DND-41 (cell line): ENCODE data around the gene ATP5MC3.

Experiments used
- ATAC-seq: fragments of 200-7000 bp; cut with Tn5 transposase; 3 replicates; pipeline ENCODE4 v1.9.1; 2021; ENCODE audit warnings: low read depth; ENCODE audit not compliant: insufficient read depth
- DNase-seq: peaks from one replicate; pipeline ENCODE4 v3.0.0-alpha.2; 2020
- H2AFZ ChIP-seq: 2 replicates; pipeline ENCODE4 v1.6.0; 2012; ENCODE audit warnings: low read depth, low read length
- H3K27ac ChIP-seq: 2 replicates; pipeline ENCODE4 v1.5.1; 2012; ENCODE audit warnings: low read length, inconsistent platforms
- H3K27me3 ChIP-seq: fragments of 200-600 bp; sonication (generic); 2 replicates; pipeline ENCODE4 v1.6.0; 2012; ENCODE audit warnings: low read length, mild to moderate bottlenecking, inconsistent platforms; ENCODE audit not compliant: insufficient read depth, poor library complexity
- H3K36me3 ChIP-seq: 2 replicates; pipeline ENCODE4 v1.5.1; 2012; ENCODE audit warnings: low read length, inconsistent platforms; ENCODE audit not compliant: insufficient read depth
- H3K4me1 ChIP-seq: 2 replicates; pipeline ENCODE4 v1.5.1; 2012; ENCODE audit warnings: mild to moderate bottlenecking, low read length; ENCODE audit not compliant: insufficient read depth
- H3K4me2 ChIP-seq: 2 replicates; pipeline ENCODE4 v1.6.0; 2012; ENCODE audit warnings: mild to moderate bottlenecking, moderate library complexity, low read length, inconsistent platforms; ENCODE audit not compliant: insufficient read depth
- H3K4me3 ChIP-seq, 2 experiments: fragments of 200-600 bp in 1 of 2; shearing (Covaris generic) in 1 of 2; 2 replicates each; pipeline ENCODE4 v1.5.1; 2012 to 2016; ENCODE audit warnings: inconsistent platforms in 2 of 2, low read length in 2 of 2, mild to moderate bottlenecking in 2 of 2, low read depth in 1 of 2, moderate library complexity in 1 of 2
- H3K79me2 ChIP-seq: 2 replicates; pipeline ENCODE4 v1.6.0; 2012; ENCODE audit warnings: low read length, inconsistent platforms; ENCODE audit not compliant: insufficient read depth
- H3K9ac ChIP-seq: 2 replicates; pipeline ENCODE4 v1.6.0; 2012; ENCODE audit warnings: low read depth, mild to moderate bottlenecking, inconsistent platforms, low read length, moderate library complexity
- H3K9me3 ChIP-seq: 2 replicates; pipeline ENCODE4 v1.5.1; 2012; ENCODE audit warnings: low read length, moderate library complexity, mild to moderate bottlenecking, inconsistent platforms; ENCODE audit not compliant: insufficient read depth, severe bottlenecking
- H4K20me1 ChIP-seq: 2 replicates; pipeline ENCODE4 v1.6.0; 2012; ENCODE audit warnings: low read length; ENCODE audit not compliant: insufficient read depth
- CTCF ChIP-seq: IDR thresholded peaks from 2 replicates; pipeline ENCODE4 v1.5.1; 2012; ENCODE audit warnings: borderline replicate concordance, low read length, moderate library complexity, mild to moderate bottlenecking; ENCODE audit not compliant: poor library complexity, severe bottlenecking; ENCODE audit errors: extremely low read depth
- EZH2 ChIP-seq: IDR thresholded peaks from 3 replicates; pipeline ENCODE4 v1.6.1; 2012; ENCODE audit warnings: borderline replicate concordance, low read depth, mild to moderate bottlenecking, moderate library complexity, low read length, inconsistent platforms; ENCODE audit not compliant: severe bottlenecking

ATP5MC3 gene

GRCh38 chr2:175140332-175140731 lies 41.2 kb downstream of the ATP5MC3 start:
- no peak overlapping the region for H3K4me3 ChIP-seq
- no peak overlapping the region for H3K4me2 ChIP-seq
- no peak overlapping the region for H3K9ac ChIP-seq
- H3K4me1 ChIP-seq: no peaks in the 10 kb centered on the region
- H3K9me3 ChIP-seq: no peaks in the 10 kb centered on the region
- H3K27ac ChIP-seq: no peak overlapping the region
- TF ChIP-seq CTCF (no peak), EZH2 (no peak)
- H3K27me3 ChIP-seq: no peaks in the 10 kb centered on the region
- ATAC-seq: no peak
- no peak overlapping the region for H2AFZ ChIP-seq
- H3K36me3 ChIP-seq: peaks cover 48% of the 10 kb centered on the region
- H3K79me2 ChIP-seq: peaks cover 97% of the 10 kb centered on the region
- peaks cover 45% of the 10 kb centered on the region for H4K20me1 ChIP-seq
- DNase-seq: no peak

GRCh38 chr2:175137793-175138192 lies 43.7 kb downstream of the ATP5MC3 start:
- H3K36me3 ChIP-seq: peaks cover 63% of the 10 kb centered on the region

GRCh38 chr2:175136334-175137215 lies 44.9 kb downstream of the ATP5MC3 start:
- Histone ChIP-seq H4K20me1 (peaks cover 20% of the 10 kb centered on the region; the same call in 1 of the 2 replicates), H3K9me3 (no peaks in the 10 kb centered on the region), H2AFZ (no peak overlapping the region), H3K4me1 (no peaks in the 10 kb centered on the region), H3K36me3 (peaks cover 70% of the 10 kb centered on the region), H3K4me2 (no peak overlapping the region), H3K27me3 (no peaks in the 10 kb centered on the region), H3K79me2 (peaks cover 90% of the 10 kb centered on the region), H3K4me3 (no peak overlapping the region), H3K27ac (no peak overlapping the region), H3K9ac (no peak overlapping the region)
- no peak for ATAC-seq
- DNase-seq: no peak
- TF ChIP-seq CTCF (no peak), EZH2 (no peak)

More at GRCh38 chr2:175137793-175138192, 43.7 kb downstream of the ATP5MC3 start:
- Histone ChIP-seq H2AFZ (no peak overlapping the region), H3K4me1 (no peaks in the 10 kb centered on the region), H3K27me3 (no peaks in the 10 kb centered on the region), H3K9ac (no peak overlapping the region), H3K79me2 (peaks cover 92% of the 10 kb centered on the region), H3K4me3 (no peak overlapping the region), H3K4me2 (no peak overlapping the region), H4K20me1 (peaks cover 26% of the 10 kb centered on the region), H3K27ac (no peak overlapping the region), H3K9me3 (no peaks in the 10 kb centered on the region)
- TF ChIP-seq CTCF: no peak
- no peak for TF ChIP-seq EZH2
- ATAC-seq (no peak), DNase-seq (no peak)
